Right ventricle myocardium inferior (tissue), 1 donor: Measurements from ENCODE around the gene KCNQ1. TPM values are rescaled to one million over a fixed set of nuclear protein-coding genes. Genes with fewer than 3 reads are reported as not detected.

Experiments
- ATAC-seq: fragments of 200-7000 bp; cut with Tn5 transposase; one replicate; pipeline ENCODE4 v1.9.1; 2020; ENCODE audit warnings: mild to moderate bottlenecking, moderate library complexity
- DNase-seq: peaks from one replicate; pipeline ENCODE4 v3.0.0; 2021; ENCODE audit errors: missing footprints
- intact Hi-C: fragments of 100-400 bp; cut with DNase I; formaldehyde crosslinking; loops from one replicate; pipeline ENCODE4 v1.11.0; 2022
- total RNA-seq: library from RNA; stranded (reverse); fragmentation: NEBNext Ultra II Directional; extraction: Animal tissue kit (Norgen Biotek cat#: 25700); gene quantifications from one replicate; pipeline ENCODE4 v1.2.1, GENCODE V29; 2021
- donor health status: DM: no; HTN: yes; CAD: no; lungs with severe emphysema.

Gene KCNQ1
- total RNA-seq, 1 donor from 2014 or later = 40.0 TPM

GRCh38 chr11:2449548-2450320, 4.9 kb downstream of the KCNQ1 start:
- no peak for DNase-seq
- intact Hi-C loops = loop anchor here (5.0 kb wide), 1 partner anchor 78 kb away; no protein-coding TSS in a partner anchor
- ATAC-seq = no peak

- DNase-seq (no peak), ATAC-seq (no peak)
- intact Hi-C loops = no loop called here
Observed at GRCh38 chr11:2450321-2451041, 5.7 kb downstream of the KCNQ1 start.

GRCh38 chr11:2451336-2451735, 6.5 kb downstream of the KCNQ1 start:
- intact Hi-C loops = no loop called here
- ATAC-seq (no peak), DNase-seq (no peak)

GRCh38 chr11:2451916-2452315, 7.1 kb downstream of the KCNQ1 start:
- no peak for ATAC-seq
- intact Hi-C loops = no loop called here
- DNase-seq = no peak

- ATAC-seq (peak; percentile 45), DNase-seq (no peak)
- intact Hi-C loops = no loop called here
Observed at GRCh38 chr11:2452321-2453012, 7.7 kb downstream of the KCNQ1 start.

DNA sequence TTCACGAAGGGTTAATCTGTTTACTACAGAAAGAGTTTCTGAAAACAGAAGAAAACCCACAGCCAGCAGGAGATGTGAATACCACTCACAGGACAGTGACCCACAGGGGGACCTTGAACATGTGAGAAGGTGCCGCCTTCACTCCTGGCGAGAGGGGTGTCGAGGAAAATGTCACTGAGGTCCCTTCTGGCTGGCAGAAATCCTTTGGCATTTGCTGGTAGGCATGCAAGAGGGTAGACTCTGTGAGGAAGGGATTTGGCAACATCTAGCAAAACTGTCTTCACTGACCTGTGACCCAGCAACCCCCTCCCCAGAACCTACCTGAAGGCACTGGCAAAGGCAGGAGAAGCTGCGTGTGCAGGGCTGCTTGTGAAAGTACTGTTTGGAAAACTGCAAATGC, 8.6 kb downstream of the KCNQ1 start:
- ATAC-seq (no peak), DNase-seq (no peak)
- intact Hi-C loops = no loop called here

GRCh38 chr11:2458321-2458720, 13.5 kb downstream of the KCNQ1 start:
- ATAC-seq (no peak), DNase-seq (no peak)
- intact Hi-C loops = no loop called here

DNA sequence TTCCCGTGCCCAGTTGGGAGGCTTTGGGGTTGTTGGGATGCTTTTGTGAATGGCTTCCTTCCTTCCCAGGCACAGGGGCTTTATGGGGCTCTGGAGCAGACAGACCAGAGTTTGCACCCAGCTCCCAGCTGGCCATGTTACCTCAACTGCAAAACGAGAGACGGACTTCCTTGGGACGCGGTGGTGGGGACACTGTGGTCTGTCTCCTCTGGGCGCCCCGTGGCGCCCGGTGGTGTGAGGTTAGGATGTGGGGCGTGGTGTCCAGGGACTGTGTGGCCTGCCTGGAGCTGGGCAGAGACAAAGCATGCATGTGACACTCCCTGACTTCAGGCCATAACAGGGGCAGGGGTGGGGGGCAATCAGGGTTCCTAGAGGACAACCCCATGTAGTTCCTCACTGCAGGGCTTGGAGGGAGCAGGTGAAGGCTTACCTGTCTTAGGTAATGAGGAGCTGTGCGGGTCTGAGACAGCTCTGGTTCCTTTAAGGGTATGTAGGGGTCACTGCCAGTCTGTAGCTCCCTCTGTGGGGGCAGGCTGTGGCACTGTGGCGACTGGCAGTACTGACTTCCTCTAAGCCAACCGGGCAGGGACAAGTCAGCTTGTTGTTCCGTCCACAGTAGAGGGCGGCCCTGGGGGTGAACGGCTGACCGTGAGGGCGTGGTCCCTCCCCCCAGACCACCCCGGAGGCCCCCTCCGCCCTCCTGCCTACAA, 14.4 kb downstream of the KCNQ1 start:
- ATAC-seq (no peak), DNase-seq (no peak)
- intact Hi-C loops = no loop called here

GRCh38 chr11:2459796-2460531, 15.2 kb downstream of the KCNQ1 start:
- DNase-seq (no peak), ATAC-seq (no peak)
- intact Hi-C loops = loop anchor here (5.0 kb wide), 1 partner anchor 83 kb away; the partner anchor contains the start of gene CD81

DNA sequence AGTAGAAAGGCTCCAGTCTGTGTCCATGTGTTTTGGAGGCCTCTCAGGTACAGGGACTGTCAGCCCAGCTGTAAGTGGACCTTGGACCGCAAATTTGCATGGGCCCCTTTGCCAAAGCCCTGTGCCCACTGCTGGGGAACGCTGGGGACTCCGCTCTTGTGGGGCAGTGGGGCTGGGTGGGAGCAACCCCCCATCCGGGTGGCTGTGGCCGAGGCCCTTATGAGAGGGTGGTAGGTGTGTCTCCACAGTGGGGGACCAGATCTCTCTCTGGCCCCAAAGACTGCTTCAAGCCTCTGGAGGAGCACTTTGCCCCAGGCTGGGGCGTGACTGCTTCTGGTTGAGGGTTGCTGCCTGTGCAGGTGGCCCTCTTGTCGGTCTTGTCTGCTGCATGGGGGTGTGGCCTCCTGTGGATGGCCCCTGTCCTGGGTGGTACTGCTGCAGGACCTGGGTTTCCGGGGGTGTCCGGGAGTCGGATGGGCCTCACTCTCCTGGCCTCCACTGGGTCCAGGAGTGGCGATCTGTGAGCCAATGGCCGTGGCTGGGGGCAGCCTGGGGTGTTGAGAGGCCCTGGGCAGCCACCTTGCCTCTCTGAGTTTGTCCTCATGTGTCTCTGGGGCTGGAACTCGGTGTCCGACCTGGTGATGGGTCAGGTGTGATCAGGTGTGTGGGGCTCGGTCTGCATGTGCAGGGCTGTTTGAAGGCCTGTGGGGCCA, 15.9 kb downstream of the KCNQ1 start:
- DNase-seq (no peak), ATAC-seq (no peak)
- intact Hi-C loops = loop anchor here (5.0 kb wide), 1 partner anchor 83 kb away; the partner anchor contains the start of gene CD81

GRCh38 chr11:2461253-2461955, 16.6 kb downstream of the KCNQ1 start:
- intact Hi-C loops = loop anchor here (5.0 kb wide), 1 partner anchor 84 kb away; the partner anchor contains the start of gene CD81
- ATAC-seq (peak; percentile 57), DNase-seq (no peak)

DNA sequence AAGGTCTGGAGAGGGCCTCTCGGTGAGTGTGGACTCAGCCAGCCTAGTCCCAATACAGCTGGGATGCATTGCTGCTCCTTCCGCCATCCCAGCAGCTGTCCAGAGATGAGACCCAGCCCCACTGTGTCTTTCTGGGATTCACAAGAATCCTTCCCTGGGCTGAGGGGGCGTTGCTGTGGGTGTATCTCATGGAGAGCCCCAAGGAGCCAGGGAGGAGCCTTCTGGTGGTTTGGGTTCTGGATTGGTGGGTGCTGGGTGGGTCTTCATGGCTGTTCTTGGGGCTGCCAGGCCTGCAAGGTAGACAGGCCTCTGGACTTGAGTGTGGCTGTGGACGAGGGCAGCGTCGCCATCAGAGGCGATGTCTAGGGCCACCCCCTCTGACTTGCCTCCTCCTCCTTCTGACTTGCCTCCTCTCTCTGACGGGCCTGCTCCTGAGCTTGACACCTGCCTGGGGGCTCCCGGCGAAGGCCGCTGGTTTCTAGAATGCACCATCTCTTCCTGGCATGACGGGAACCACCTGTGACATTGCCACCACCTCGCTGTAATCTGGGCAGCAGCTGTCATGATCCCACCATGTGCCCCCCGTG, 17.2 kb downstream of the KCNQ1 start:
- intact Hi-C loops = loop anchor here (5.0 kb wide), 1 partner anchor 85 kb away; the partner anchor contains the start of gene CD81
- ATAC-seq = no peak
- no peak for DNase-seq

GRCh38 chr11:2462543-2462985, 17.8 kb downstream of the KCNQ1 start:
- DNase-seq = no peak
- intact Hi-C loops = loop anchor here (5.0 kb wide), 1 partner anchor 85 kb away; the partner anchor contains the start of gene CD81

DNA sequence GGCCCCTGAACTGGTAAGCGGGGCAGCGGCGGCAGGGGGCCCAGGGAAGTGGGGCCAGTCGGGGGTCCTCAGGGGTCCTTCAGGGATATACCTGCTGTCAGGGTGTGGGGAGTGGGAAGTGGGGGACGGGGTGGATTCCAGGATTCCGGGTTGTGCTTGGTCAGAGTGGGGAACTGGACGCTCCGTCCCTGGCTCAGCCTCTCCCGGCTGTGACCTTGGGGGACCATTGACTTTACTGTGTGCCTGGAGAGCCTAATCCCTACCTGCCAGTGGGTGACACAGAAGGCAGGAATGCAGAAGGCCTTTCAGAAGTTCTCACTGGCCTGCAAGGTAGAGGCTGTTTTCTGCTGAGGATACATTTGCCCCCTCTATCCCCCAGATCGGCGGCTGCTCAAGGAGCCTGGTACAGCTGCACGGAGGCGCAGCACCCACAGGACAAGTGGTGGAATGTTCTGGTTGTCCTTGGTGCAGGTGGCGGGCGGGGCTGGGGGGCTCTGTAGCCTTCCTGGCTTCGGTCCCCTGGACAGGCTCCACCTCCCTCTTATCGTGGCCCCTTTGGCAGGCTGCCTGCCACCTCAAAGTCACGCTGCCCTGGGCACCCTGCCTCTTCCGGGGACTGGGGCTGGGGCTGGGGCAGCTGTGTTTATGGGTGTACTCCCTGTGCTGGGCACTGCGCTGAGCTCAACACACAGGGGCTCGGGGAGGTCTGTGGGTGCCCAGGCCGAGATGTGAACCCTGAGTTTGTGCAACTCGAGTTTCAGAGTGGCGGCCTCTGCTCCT, 18.4 kb downstream of the KCNQ1 start:
- intact Hi-C loops = loop anchor here (1.0 to 5.0 kb wide), 2 partner anchors 46 to 86 kb away; partner anchors contain the start of gene CD81
- ATAC-seq = peak; percentile 82
- DNase-seq = peak; percentile 88

More at GRCh38 chr11:2462543-2462985, 17.8 kb downstream of the KCNQ1 start:
- ATAC-seq = no peak

DNA sequence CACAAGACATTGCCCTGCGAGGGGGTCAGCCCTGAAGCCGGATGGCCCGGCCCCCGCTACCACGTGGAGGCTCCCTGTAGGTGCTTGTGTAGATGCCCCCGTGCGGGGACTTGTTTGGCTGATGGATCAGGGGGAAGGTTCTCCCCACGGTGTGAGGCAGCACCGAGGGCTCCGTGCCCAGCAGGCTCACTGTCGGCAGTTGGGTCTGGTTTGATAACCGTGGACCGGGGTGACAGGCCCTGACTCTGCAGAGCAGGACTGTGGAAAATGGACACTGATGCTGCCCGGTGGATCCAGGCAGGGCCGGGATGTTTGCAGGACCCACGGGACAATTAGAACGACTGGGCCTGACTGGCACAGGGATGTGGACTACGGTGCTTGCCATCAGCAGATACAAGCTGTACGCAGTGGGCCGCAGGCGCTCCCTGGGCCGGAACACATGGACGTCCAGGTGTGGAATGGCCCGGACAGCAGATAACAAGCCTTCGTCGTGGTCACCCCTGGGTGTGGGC, 19.0 kb downstream of the KCNQ1 start:
- intact Hi-C loops = loop anchor here (1.0 to 5.0 kb wide), 2 partner anchors 45 to 87 kb away; partner anchors contain the start of gene CD81
- ATAC-seq (peak; percentile 30), DNase-seq (no peak)
